HL-60 (cell line): ENCODE results near the gene ZNF107.
A peak's percentile ranks its signal among the peaks of the same experiment; 100 is the strongest.
"Not testable (repeated sequence)": the region's sequence is repeated elsewhere in the genome, so short reads cannot be mapped to it uniquely, and the experiment has no call there.

Experiments used
- DNase-seq, 2 experiments: peaks; one replicate each; pipeline ENCODE4 v3.0.0-alpha.2; 2010 to 2020; ENCODE audit warnings: low read depth in 1 of 2, low spot score in 1 of 2
- H3K27ac ChIP-seq: fragments of 250-450 bp; sonication (Bioruptor Pico); replicated peaks from 2 replicates; pipeline ENCODE4 v1.5.1; 2020; ENCODE audit warnings: mild to moderate bottlenecking, moderate library complexity
- H3K27me3 ChIP-seq: fragments of 250-450 bp; sonication (Bioruptor Pico); 2 replicates; pipeline ENCODE4 v1.5.1; 2021; ENCODE audit warnings: mild to moderate bottlenecking, moderate library complexity; ENCODE audit not compliant: insufficient read depth, poor library complexity, severe bottlenecking
- H3K4me3 ChIP-seq: replicated peaks from 2 replicates; pipeline ENCODE4 v1.5.1; 2011; ENCODE audit warnings: mild to moderate bottlenecking, control low read depth, low read length; ENCODE audit not compliant: insufficient read depth
- GABPA ChIP-seq: IDR thresholded peaks from 2 replicates; pipeline ENCODE4 v1.6.1; 2012; ENCODE audit warnings: low read depth
- POLR2AphosphoS5 ChIP-seq: IDR thresholded peaks from 2 replicates; pipeline ENCODE4 v1.6.1; 2012; ENCODE audit warnings: low read depth
- SPI1 ChIP-seq: IDR thresholded peaks from 2 replicates; pipeline ENCODE4 v1.6.1; 2012; ENCODE audit warnings: low read depth, mild to moderate bottlenecking, borderline replicate concordance
- TF ChIP-seq, protein P1 (sequence below): IDR thresholded peaks from 2 replicates; pipeline ENCODE4 v1.6.1; 2012; ENCODE audit warnings: low read depth; ENCODE audit not compliant: insufficient replicate concordance
- TF ChIP-seq, protein P2 (sequence below): IDR thresholded peaks from one replicate; pipeline ENCODE4 v1.5.1; 2011; ENCODE audit warnings: low read length, control low read depth, inconsistent platforms; ENCODE audit not compliant: insufficient read depth

The ZNF107 gene

DNA sequence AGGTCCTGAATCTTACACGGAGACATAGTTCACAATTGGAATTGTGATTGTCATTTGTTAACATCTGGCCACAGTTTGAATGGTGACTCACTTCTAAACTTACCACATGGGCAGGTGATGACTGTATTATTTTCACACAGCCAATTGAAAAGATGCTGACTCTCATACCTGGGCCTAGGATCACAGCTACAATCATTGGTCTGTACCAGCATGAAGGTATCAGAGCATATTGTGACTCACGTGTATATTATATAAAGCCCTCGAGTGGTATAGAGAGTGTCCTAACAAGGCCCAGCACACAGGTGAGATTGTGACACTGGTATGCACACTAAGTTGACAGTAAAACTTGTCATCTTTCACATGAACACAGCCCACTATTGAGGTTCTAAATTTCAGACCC lies 9.4 kb upstream of the ZNF107 start:
- no peak overlapping the region for H3K27ac ChIP-seq
- DNase-seq = no peak
- no peaks in the 10 kb centered on the region for H3K27me3 ChIP-seq
- TF ChIP-seq POLR2AphosphoS5 (no peak), SPI1 (no peak), GABPA (no peak)
- TF ChIP-seq, protein P1, sequence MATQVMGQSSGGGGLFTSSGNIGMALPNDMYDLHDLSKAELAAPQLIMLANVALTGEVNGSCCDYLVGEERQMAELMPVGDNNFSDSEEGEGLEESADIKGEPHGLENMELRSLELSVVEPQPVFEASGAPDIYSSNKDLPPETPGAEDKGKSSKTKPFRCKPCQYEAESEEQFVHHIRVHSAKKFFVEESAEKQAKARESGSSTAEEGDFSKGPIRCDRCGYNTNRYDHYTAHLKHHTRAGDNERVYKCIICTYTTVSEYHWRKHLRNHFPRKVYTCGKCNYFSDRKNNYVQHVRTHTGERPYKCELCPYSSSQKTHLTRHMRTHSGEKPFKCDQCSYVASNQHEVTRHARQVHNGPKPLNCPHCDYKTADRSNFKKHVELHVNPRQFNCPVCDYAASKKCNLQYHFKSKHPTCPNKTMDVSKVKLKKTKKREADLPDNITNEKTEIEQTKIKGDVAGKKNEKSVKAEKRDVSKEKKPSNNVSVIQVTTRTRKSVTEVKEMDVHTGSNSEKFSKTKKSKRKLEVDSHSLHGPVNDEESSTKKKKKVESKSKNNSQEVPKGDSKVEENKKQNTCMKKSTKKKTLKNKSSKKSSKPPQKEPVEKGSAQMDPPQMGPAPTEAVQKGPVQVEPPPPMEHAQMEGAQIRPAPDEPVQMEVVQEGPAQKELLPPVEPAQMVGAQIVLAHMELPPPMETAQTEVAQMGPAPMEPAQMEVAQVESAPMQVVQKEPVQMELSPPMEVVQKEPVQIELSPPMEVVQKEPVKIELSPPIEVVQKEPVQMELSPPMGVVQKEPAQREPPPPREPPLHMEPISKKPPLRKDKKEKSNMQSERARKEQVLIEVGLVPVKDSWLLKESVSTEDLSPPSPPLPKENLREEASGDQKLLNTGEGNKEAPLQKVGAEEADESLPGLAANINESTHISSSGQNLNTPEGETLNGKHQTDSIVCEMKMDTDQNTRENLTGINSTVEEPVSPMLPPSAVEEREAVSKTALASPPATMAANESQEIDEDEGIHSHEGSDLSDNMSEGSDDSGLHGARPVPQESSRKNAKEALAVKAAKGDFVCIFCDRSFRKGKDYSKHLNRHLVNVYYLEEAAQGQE = no peak
- TF ChIP-seq, protein P2, sequence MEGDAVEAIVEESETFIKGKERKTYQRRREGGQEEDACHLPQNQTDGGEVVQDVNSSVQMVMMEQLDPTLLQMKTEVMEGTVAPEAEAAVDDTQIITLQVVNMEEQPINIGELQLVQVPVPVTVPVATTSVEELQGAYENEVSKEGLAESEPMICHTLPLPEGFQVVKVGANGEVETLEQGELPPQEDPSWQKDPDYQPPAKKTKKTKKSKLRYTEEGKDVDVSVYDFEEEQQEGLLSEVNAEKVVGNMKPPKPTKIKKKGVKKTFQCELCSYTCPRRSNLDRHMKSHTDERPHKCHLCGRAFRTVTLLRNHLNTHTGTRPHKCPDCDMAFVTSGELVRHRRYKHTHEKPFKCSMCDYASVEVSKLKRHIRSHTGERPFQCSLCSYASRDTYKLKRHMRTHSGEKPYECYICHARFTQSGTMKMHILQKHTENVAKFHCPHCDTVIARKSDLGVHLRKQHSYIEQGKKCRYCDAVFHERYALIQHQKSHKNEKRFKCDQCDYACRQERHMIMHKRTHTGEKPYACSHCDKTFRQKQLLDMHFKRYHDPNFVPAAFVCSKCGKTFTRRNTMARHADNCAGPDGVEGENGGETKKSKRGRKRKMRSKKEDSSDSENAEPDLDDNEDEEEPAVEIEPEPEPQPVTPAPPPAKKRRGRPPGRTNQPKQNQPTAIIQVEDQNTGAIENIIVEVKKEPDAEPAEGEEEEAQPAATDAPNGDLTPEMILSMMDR = no peak
- H3K4me3 ChIP-seq = no peak overlapping the region

DNA sequence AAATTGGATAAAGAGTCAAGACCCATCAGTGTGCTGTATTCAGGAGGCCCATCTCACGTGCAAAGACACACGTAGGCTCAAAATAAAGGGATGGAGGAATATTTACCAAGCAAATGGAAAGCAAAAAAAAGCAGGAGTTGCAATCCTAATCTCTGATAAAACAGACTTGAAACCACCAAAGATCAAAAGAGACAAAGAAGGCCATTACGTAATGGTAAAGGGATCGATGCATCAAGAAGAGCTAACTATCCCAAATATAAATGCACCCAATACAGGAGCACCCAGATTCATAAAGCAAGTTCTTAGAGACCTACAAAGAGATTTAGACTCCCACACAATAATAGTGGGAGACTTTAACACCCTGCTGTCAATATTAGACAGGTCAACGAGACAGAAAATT lies 3.8 kb upstream of the ZNF107 start:
- not testable (repeated sequence) for H3K4me3 ChIP-seq, H3K27me3 ChIP-seq, DNase-seq, H3K27ac ChIP-seq

DNA sequence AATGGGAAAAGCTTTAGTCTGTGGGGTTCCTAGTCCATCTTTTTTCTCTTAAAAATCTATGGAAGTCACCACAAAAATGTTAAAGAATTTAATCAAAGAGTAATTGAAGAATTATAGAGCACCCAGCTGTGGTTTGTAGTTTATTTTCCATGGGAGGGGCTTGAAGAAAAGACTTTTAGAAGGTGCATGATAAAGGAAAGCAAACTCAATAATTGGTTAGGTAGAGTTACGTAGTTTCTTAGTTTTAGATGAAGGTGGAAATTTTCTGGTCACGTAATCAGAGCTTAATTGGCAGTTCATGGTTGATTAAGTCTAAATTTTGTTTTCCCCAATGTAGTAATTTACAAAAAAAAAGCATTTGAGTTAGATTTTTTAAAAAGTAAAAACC lies 724 bp downstream of the ZNF107 start:
- Histone ChIP-seq H3K27ac (peak overlapping the region; percentile 87), H3K27me3 (no peaks in the 10 kb centered on the region), H3K4me3 (peak overlapping the region; percentile 55)
- TF ChIP-seq SPI1 (no peak), POLR2AphosphoS5 (no peak), GABPA (no peak)
- TF ChIP-seq, protein P1 = no peak
- TF ChIP-seq, protein P2 = no peak
- no peak for DNase-seq

DNA sequence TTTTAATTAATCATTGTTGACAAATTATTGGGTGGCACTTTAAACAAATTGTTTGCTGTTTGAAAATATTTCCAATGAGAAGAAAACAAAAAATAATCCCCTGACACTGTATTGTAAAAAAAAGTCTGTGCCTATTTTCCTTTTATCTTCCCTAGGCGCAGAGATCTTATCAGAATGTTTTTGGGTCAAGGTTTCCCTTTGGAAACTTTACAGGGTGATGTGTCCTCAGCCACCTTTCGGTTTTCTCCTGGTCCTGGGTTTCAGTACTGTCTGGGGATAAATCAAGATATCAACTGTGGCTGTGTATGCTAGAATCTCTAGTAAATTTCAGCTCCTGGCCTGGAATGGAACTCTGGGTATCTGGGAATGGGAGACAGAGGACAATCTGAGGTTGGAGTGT lies 1.4 kb downstream of the ZNF107 start:
- TF ChIP-seq, protein P1 = no peak
- TF ChIP-seq GABPA (no peak), POLR2AphosphoS5 (no peak), SPI1 (no peak)
- TF ChIP-seq, protein P2 = no peak
- no peaks in the 10 kb centered on the region for H3K27me3 ChIP-seq
- H3K27ac ChIP-seq = no peak overlapping the region; the same call in 1 of the 2 replicates
- H3K4me3 ChIP-seq = no peak overlapping the region
- DNase-seq = no peak
